Stimulated activated CD8-positive, alpha-beta memory T cell treated with anti-CD3 and anti-CD28 coated beads, Interleukin-4, amount 100 ng/mL, for 48 hours (primary cell): Measurements from ENCODE around the gene GCNT4.
"Not testable (repeated sequence)": the region's sequence is repeated elsewhere in the genome, so short reads cannot be mapped to it uniquely, and the experiment has no call there.

Source experiments
- DNase-seq: peaks from one replicate; pipeline ENCODE4 v3.0.0-alpha.2; 2020

GCNT4 gene

GRCh38 chr5:75052192-75053053 is at the start of gene GCNT4:
Gene GCNT4 (minus strand): TSS chr5:75052558. CDS start chr5:75030037, 22,521 bp downstream.
- DNase-seq = peak; percentile 61

GRCh38 chr5:75095956-75096355 is 43.6 kb upstream of the GCNT4 start:
- not testable (repeated sequence) for DNase-seq

GRCh38 chr5:75091597-75091996 is 39.2 kb upstream of the GCNT4 start:
- no peak for DNase-seq

GRCh38 chr5:75089662-75090061 is 37.3 kb upstream of the GCNT4 start:
- no peak for DNase-seq

GRCh38 chr5:75089137-75089536 is 36.8 kb upstream of the GCNT4 start:
- DNase-seq = peak; percentile 59

- no peak for DNase-seq
Observed at GRCh38 chr5:75088648-75089047, 36.3 kb upstream of the GCNT4 start.

GRCh38 chr5:75081510-75081909 is 29.2 kb upstream of the GCNT4 start:
- DNase-seq = no peak

- DNase-seq = not testable (repeated sequence)
Observed at GRCh38 chr5:75079346-75079745, 27.0 kb upstream of the GCNT4 start.

- DNase-seq = no peak
Observed at GRCh38 chr5:75078027-75078426, 25.7 kb upstream of the GCNT4 start.

GRCh38 chr5:75072061-75072460 is 19.7 kb upstream of the GCNT4 start:
- no peak for DNase-seq

GRCh38 chr5:75071100-75071499 is 18.7 kb upstream of the GCNT4 start:
- DNase-seq = no peak

GRCh38 chr5:75067434-75067833 is 15.1 kb upstream of the GCNT4 start:
- no peak for DNase-seq

- DNase-seq = no peak
Observed at GRCh38 chr5:75062925-75063531, 10.7 kb upstream of the GCNT4 start.

GRCh38 chr5:75059912-75060545 is 7.7 kb upstream of the GCNT4 start:
- DNase-seq = no peak

GRCh38 chr5:75058986-75059535 is 6.7 kb upstream of the GCNT4 start:
- DNase-seq = no peak

- no peak for DNase-seq
Observed at GRCh38 chr5:75057561-75057960, 5.2 kb upstream of the GCNT4 start.

GRCh38 chr5:75055727-75056144 is 3.4 kb upstream of the GCNT4 start:
- no peak for DNase-seq

- no peak for DNase-seq
Observed at GRCh38 chr5:75054134-75054930, 2.0 kb upstream of the GCNT4 start.

- peak; percentile 71 for DNase-seq
Observed at GRCh38 chr5:75053304-75054133, 1.2 kb upstream of the GCNT4 start.

- DNase-seq = no peak
Observed at GRCh38 chr5:75053054-75053303, 621 bp upstream of the GCNT4 start.

GRCh38 chr5:75051217-75051751 is 1.1 kb downstream of the GCNT4 start:
- peak; percentile 45 for DNase-seq

- DNase-seq = peak; percentile 44
Observed at GRCh38 chr5:75050415-75050814, 1.9 kb downstream of the GCNT4 start.
